ENCODE measurements around the gene ATG13. TPM values are rescaled to one million over a fixed set of nuclear protein-coding genes. Genes with fewer than 3 reads are reported as not detected.

The ATG13 gene
- total RNA-seq, 5 donors from 2014 or later (not counting 1 experiment from before 2014, with no cell fraction given), result 91.8 to 115 (median 102) TPM

GRCh38 chr11:46692450-46692849, 75.1 kb downstream of the ATG13 start:
- peaks cover 36% of the 10 kb centered on the region for H3K36me3 Mint-ChIP-seq
- peaks cover 6 to 23% (median 21%) of the 10 kb centered on the region in 3 donors for H3K4me1 Mint-ChIP-seq
- no peak for ATAC-seq (replicated peaks in 1 of 4)
- H3K27ac ChIP-seq (ENCODE audit: low read length), result no peak overlapping the region
- no peaks in the 10 kb centered on the region for H3K9me3 Mint-ChIP-seq
- H3K4me1 ChIP-seq (ENCODE audit: control insufficient read depth in 1 of 2, extremely low read depth in 1 of 2, insufficient read depth in 2 of 2, low read length in 2 of 2), result peaks cover 0 to 36% of the 10 kb centered on the region in 2 experiments
- no peak overlapping the region for H3K27ac Mint-ChIP-seq
- H3K9me3 ChIP-seq, result no peaks in the 10 kb centered on the region
- H3K4me3 ChIP-seq (ENCODE audit: control insufficient read depth in 1 of 2, extremely low read depth in 1 of 2, low read length in 1 of 2), result no peak overlapping the region
- peaks cover 43 to 81% of the 10 kb centered on the region in 2 donors for H3K36me3 ChIP-seq (ENCODE audit: control insufficient read depth in 2 of 2, extremely low read depth in 1 of 2, insufficient read depth in 1 of 2, low read length in 1 of 2)
- DNase-seq, result no peak
- no peaks in the 10 kb centered on the region for H3K27me3 Mint-ChIP-seq
- H3K27me3 ChIP-seq (replicated peaks in 1 of 2; ENCODE audit: control insufficient read depth in 2 of 2, extremely low read depth in 1 of 2, insufficient read depth in 2 of 2, low read length in 1 of 2), result no peaks in the 10 kb centered on the region
- H3K4me3 Mint-ChIP-seq, result no peak overlapping the region
- ChIA-PET POLR2A (interaction anchor here in 1 of 2 donors (0.7 kb wide), 1 partner anchor 22 kb away, joined by 4 read pairs; no protein-coding TSS in a partner anchor), CTCF (interaction anchor here in 1 of 2 donors (0.7 kb wide), 1 partner anchor 119 kb away, joined by 3 read pairs; no protein-coding TSS in a partner anchor)
- no CpG with 5 or more reads among the region's 4 CpGs for WGBS (ENCODE audit: insufficient coverage)

- no peak overlapping the region for H3K27ac Mint-ChIP-seq
- POLR2A ChIA-PET, result interaction anchor here in 1 of 2 donors (0.6 kb wide), 1 partner anchor 65 kb away, joined by 4 read pairs; no protein-coding TSS in a partner anchor
- no peak overlapping the region for H3K4me3 Mint-ChIP-seq
These were observed 76.3 kb downstream of the ATG13 start for GRCh38 chr11:46693597-46694012.

GRCh38 chr11:46694072-46694471, 76.7 kb downstream of the ATG13 start:
- CTCF ChIA-PET, result no interaction called here
- Mint-ChIP-seq H3K27ac (peak overlapping the region in 1 of 2 donors; percentile 28), H3K4me3 (no peak overlapping the region), H3K4me1 (peaks cover 21 to 38% (median 36%) of the 10 kb centered on the region in 3 donors), H3K36me3 (peaks cover 28% of the 10 kb centered on the region), H3K9me3 (no peaks in the 10 kb centered on the region), H3K27me3 (no peaks in the 10 kb centered on the region)
- ATAC-seq (replicated peaks in 1 of 4) (no peak), DNase-seq (no peak)
- Histone ChIP-seq H3K27me3 (replicated peaks in 1 of 2; ENCODE audit: control insufficient read depth in 2 of 2, extremely low read depth in 1 of 2, insufficient read depth in 2 of 2, low read length in 1 of 2) (no peaks in the 10 kb centered on the region), H3K4me3 (ENCODE audit: control insufficient read depth in 1 of 2, extremely low read depth in 1 of 2, low read length in 1 of 2) (no peak overlapping the region), H3K4me1 (ENCODE audit: control insufficient read depth in 1 of 2, extremely low read depth in 1 of 2, insufficient read depth in 2 of 2, low read length in 2 of 2) (peaks cover 12 to 51% of the 10 kb centered on the region in 2 experiments), H3K9me3 (no peaks in the 10 kb centered on the region), H3K36me3 (ENCODE audit: control insufficient read depth in 2 of 2, extremely low read depth in 1 of 2, insufficient read depth in 1 of 2, low read length in 1 of 2) (peaks cover 37 to 66% of the 10 kb centered on the region in 2 donors), H3K27ac (ENCODE audit: low read length) (no peak overlapping the region)
- WGBS (ENCODE audit: insufficient coverage), result 93% methylated on average over 5 of the region's 6 CpGs
- POLR2A ChIA-PET, result interaction anchor here in 1 of 2 donors (0.6 to 0.7 kb wide), 2 partner anchors 58 to 66 kb away, joined by 4 to 10 read pairs; no protein-coding TSS in a partner anchor

More at GRCh38 chr11:46693597-46694012, 76.3 kb downstream of the ATG13 start:
- H3K27me3 ChIP-seq (replicated peaks in 1 of 2; ENCODE audit: control insufficient read depth in 2 of 2, extremely low read depth in 1 of 2, insufficient read depth in 2 of 2, low read length in 1 of 2), result no peaks in the 10 kb centered on the region
- no peaks in the 10 kb centered on the region for H3K27me3 Mint-ChIP-seq
- CTCF ChIA-PET, result no interaction called here
- H3K9me3 Mint-ChIP-seq, result no peaks in the 10 kb centered on the region
- H3K4me1 Mint-ChIP-seq, result peaks cover 16 to 35% (median 33%) of the 10 kb centered on the region in 3 donors
- WGBS (ENCODE audit: insufficient coverage), result 100% methylated on average over 1 of the region's 2 CpGs
- DNase-seq (no peak), ATAC-seq (replicated peaks in 1 of 4) (no peak)
- H3K36me3 Mint-ChIP-seq, result peaks cover 30% of the 10 kb centered on the region
- H3K4me3 ChIP-seq (ENCODE audit: control insufficient read depth in 1 of 2, extremely low read depth in 1 of 2, low read length in 1 of 2), result no peak overlapping the region
- no peak overlapping the region for H3K27ac ChIP-seq (ENCODE audit: low read length)
- peaks cover 37 to 70% of the 10 kb centered on the region in 2 donors for H3K36me3 ChIP-seq (ENCODE audit: control insufficient read depth in 2 of 2, extremely low read depth in 1 of 2, insufficient read depth in 1 of 2, low read length in 1 of 2)
- peaks cover 7 to 47% of the 10 kb centered on the region in 2 experiments for H3K4me1 ChIP-seq (ENCODE audit: control insufficient read depth in 1 of 2, extremely low read depth in 1 of 2, insufficient read depth in 2 of 2, low read length in 2 of 2)
- no peaks in the 10 kb centered on the region for H3K9me3 ChIP-seq

- H3K36me3 Mint-ChIP-seq, result peaks cover 26% of the 10 kb centered on the region
- peaks cover 14 to 56% of the 10 kb centered on the region in 2 experiments for H3K4me1 ChIP-seq (ENCODE audit: control insufficient read depth in 1 of 2, extremely low read depth in 1 of 2, insufficient read depth in 2 of 2, low read length in 2 of 2)
- WGBS (ENCODE audit: insufficient coverage), result 95% methylated on average over 4 of the region's 7 CpGs
- no peak for ATAC-seq (replicated peaks in 1 of 4)
- H3K27ac Mint-ChIP-seq, result no peak overlapping the region
- H3K36me3 ChIP-seq (ENCODE audit: control insufficient read depth in 2 of 2, extremely low read depth in 1 of 2, insufficient read depth in 1 of 2, low read length in 1 of 2), result peaks cover 37 to 64% of the 10 kb centered on the region in 2 donors
- H3K4me1 Mint-ChIP-seq, result peaks cover 24 to 39% (median 39%) of the 10 kb centered on the region in 3 donors
- H3K27me3 ChIP-seq (replicated peaks in 1 of 2; ENCODE audit: control insufficient read depth in 2 of 2, extremely low read depth in 1 of 2, insufficient read depth in 2 of 2, low read length in 1 of 2), result no peaks in the 10 kb centered on the region
- H3K27me3 Mint-ChIP-seq, result no peaks in the 10 kb centered on the region
- no peak overlapping the region for H3K27ac ChIP-seq (ENCODE audit: low read length)
- no peak overlapping the region for H3K4me3 ChIP-seq (ENCODE audit: control insufficient read depth in 1 of 2, extremely low read depth in 1 of 2, low read length in 1 of 2)
- H3K4me3 Mint-ChIP-seq, result no peak overlapping the region
- ChIA-PET POLR2A (interaction anchor here in 1 of 2 donors (0.7 kb wide), 1 partner anchor 57 kb away, joined by 10 read pairs; no protein-coding TSS in a partner anchor), CTCF (no interaction called here)
- H3K9me3 Mint-ChIP-seq, result no peaks in the 10 kb centered on the region
- no peak for DNase-seq
- H3K9me3 ChIP-seq, result no peaks in the 10 kb centered on the region
These were observed 77.3 kb downstream of the ATG13 start for GRCh38 chr11:46694607-46695006.

- Mint-ChIP-seq H3K9me3 (no peaks in the 10 kb centered on the region), H3K4me3 (peak overlapping the region in 1 of 3 donors; percentile 17), H3K27me3 (no peaks in the 10 kb centered on the region), H3K4me1 (peaks cover 22 to 46% (median 42%) of the 10 kb centered on the region in 3 donors), H3K36me3 (peaks cover 24% of the 10 kb centered on the region), H3K27ac (peak overlapping the region in 1 of 2 donors; percentile 36)
- Histone ChIP-seq H3K4me3 (ENCODE audit: control insufficient read depth in 1 of 2, extremely low read depth in 1 of 2, low read length in 1 of 2) (no peak overlapping the region), H3K4me1 (ENCODE audit: control insufficient read depth in 1 of 2, extremely low read depth in 1 of 2, insufficient read depth in 2 of 2, low read length in 2 of 2) (peaks cover 15 to 59% of the 10 kb centered on the region in 2 experiments), H3K27me3 (replicated peaks in 1 of 2; ENCODE audit: control insufficient read depth in 2 of 2, extremely low read depth in 1 of 2, insufficient read depth in 2 of 2, low read length in 1 of 2) (no peaks in the 10 kb centered on the region), H3K9me3 (no peaks in the 10 kb centered on the region), H3K36me3 (ENCODE audit: control insufficient read depth in 2 of 2, extremely low read depth in 1 of 2, insufficient read depth in 1 of 2, low read length in 1 of 2) (peaks cover 37 to 57% of the 10 kb centered on the region in 2 donors), H3K27ac (ENCODE audit: low read length) (no peak overlapping the region)
- CTCF ChIA-PET, result no interaction called here
- ATAC-seq (replicated peaks in 1 of 4), result no peak
- 97% methylated on average over 10 of the region's 12 CpGs for WGBS (ENCODE audit: insufficient coverage)
- DNase-seq, result no peak
- POLR2A ChIA-PET, result interaction anchor here in 1 of 2 donors (0.5 kb wide), 1 partner anchor 1043 kb away, joined by 3 read pairs; no protein-coding TSS in a partner anchor
These were observed 78.2 kb downstream of the ATG13 start for GRCh38 chr11:46695345-46696211.

- no peak overlapping the region for H3K27ac Mint-ChIP-seq
- POLR2A ChIA-PET, result interaction anchor here in 1 of 2 donors (0.5 kb wide), 1 partner anchor 1042 kb away, joined by 3 read pairs; no protein-coding TSS in a partner anchor
- CTCF ChIA-PET, result no interaction called here
- ATAC-seq (replicated peaks in 1 of 4), result no peak
- H3K4me1 ChIP-seq (ENCODE audit: control insufficient read depth in 1 of 2, extremely low read depth in 1 of 2, insufficient read depth in 2 of 2, low read length in 2 of 2), result peaks cover 15 to 61% of the 10 kb centered on the region in 2 experiments
- no peak overlapping the region for H3K4me3 ChIP-seq (ENCODE audit: control insufficient read depth in 1 of 2, extremely low read depth in 1 of 2, low read length in 1 of 2)
- no peak overlapping the region for H3K4me3 Mint-ChIP-seq
- 100% methylated on average over 4 of the region's 11 CpGs for WGBS (ENCODE audit: insufficient coverage)
- H3K36me3 Mint-ChIP-seq, result peaks cover 22% of the 10 kb centered on the region
- no peaks in the 10 kb centered on the region for H3K27me3 ChIP-seq (replicated peaks in 1 of 2; ENCODE audit: control insufficient read depth in 2 of 2, extremely low read depth in 1 of 2, insufficient read depth in 2 of 2, low read length in 1 of 2)
- no peak overlapping the region for H3K27ac ChIP-seq (ENCODE audit: low read length)
- H3K4me1 Mint-ChIP-seq, result peaks cover 26 to 49% (median 44%) of the 10 kb centered on the region in 3 donors
- H3K27me3 Mint-ChIP-seq, result no peaks in the 10 kb centered on the region
- no peak for DNase-seq
- no peaks in the 10 kb centered on the region for H3K9me3 Mint-ChIP-seq
- H3K36me3 ChIP-seq (ENCODE audit: control insufficient read depth in 2 of 2, extremely low read depth in 1 of 2, insufficient read depth in 1 of 2, low read length in 1 of 2), result peaks cover 37 to 51% of the 10 kb centered on the region in 2 donors
- no peaks in the 10 kb centered on the region for H3K9me3 ChIP-seq
These were observed 78.8 kb downstream of the ATG13 start for GRCh38 chr11:46696212-46696558.
